ENCODE data around the gene OVCH2. TPM values are rescaled to one million over a fixed set of nuclear protein-coding genes. Genes with fewer than 3 reads are reported as not detected.
A peak's percentile ranks its signal among the peaks of the same experiment; 100 is the strongest.

OVCH2 gene
- total RNA-seq, 1 experiment from 2014 or later, result 0.79 TPM

GRCh38 chr11:7668464-7668863 is 37.8 kb downstream of the OVCH2 start:
- no peak overlapping the region for H3K4me3 Mint-ChIP-seq (ENCODE audit: unreplicated experiment)
- intact Hi-C loops (cut with micrococcal nuclease), result no loop called here
- no peaks in the 10 kb centered on the region for H3K4me1 Mint-ChIP-seq (ENCODE audit: insufficient read depth, unreplicated experiment)
- no TSS peak for BruUV-seq (replicated peaks)
- no peak for TF ChIP-seq CTCF (IDR thresholded peaks at IDR 0.05; ENCODE audit: unreplicated experiment)
- no peaks in the 10 kb centered on the region for H3K27me3 Mint-ChIP-seq (ENCODE audit: insufficient read depth, unreplicated experiment)
- no peak for DNase-seq (ENCODE audit: unreplicated experiment)
- ChIA-PET CTCF (interaction anchor here (0.5 to 10.2 kb wide), 8 partner anchors 12 to 816 kb away, joined by 3 to 182 read pairs (median 14); no protein-coding TSS in a partner anchor), POLR2A (no interaction called here)
- H3K36me3 Mint-ChIP-seq (ENCODE audit: insufficient read depth, unreplicated experiment), result no peaks in the 10 kb centered on the region
- H3K9me3 Mint-ChIP-seq (ENCODE audit: unreplicated experiment), result no peaks in the 10 kb centered on the region
- H3K27ac Mint-ChIP-seq (ENCODE audit: low read depth, unreplicated experiment), result no peak overlapping the region

DNA sequence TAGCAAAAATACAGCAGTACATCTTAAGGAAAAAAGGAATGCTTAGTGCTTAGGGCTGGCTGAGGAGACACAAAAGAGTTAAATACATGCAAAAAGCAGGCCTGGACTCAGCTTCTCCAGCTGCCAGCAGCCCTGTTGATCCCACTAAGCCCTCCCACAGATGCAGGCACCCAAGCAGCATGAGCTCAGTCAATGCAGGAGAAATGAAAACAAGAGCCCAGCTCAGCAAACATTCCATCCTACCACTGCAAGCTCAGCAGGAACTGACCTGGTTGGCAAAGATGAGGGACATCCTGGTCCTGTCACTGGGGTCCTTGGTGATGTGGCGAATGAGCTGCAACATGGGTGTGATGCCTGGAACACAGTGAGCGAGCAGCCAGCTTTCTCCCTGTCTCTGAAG is 38.8 kb downstream of the OVCH2 start:
- DNase-seq (ENCODE audit: unreplicated experiment), result no peak
- intact Hi-C loops (cut with micrococcal nuclease), result no loop called here
- no peak for TF ChIP-seq CTCF (IDR thresholded peaks at IDR 0.05; ENCODE audit: unreplicated experiment)
- no peak overlapping the region for H3K4me3 Mint-ChIP-seq (ENCODE audit: unreplicated experiment)
- no peaks in the 10 kb centered on the region for H3K4me1 Mint-ChIP-seq (ENCODE audit: insufficient read depth, unreplicated experiment)
- CTCF ChIA-PET, result interaction anchor here (0.6 to 10.2 kb wide), 9 partner anchors 10 to 570 kb away, joined by 3 to 182 read pairs (median 24); no protein-coding TSS in a partner anchor
- peaks cover 6% of the 10 kb centered on the region for H3K36me3 Mint-ChIP-seq (ENCODE audit: insufficient read depth, unreplicated experiment)
- no peak overlapping the region for H3K27ac Mint-ChIP-seq (ENCODE audit: low read depth, unreplicated experiment)
- BruUV-seq (replicated peaks), result no TSS peak
- no peaks in the 10 kb centered on the region for H3K27me3 Mint-ChIP-seq (ENCODE audit: insufficient read depth, unreplicated experiment)
- POLR2A ChIA-PET, result no interaction called here
- H3K9me3 Mint-ChIP-seq (ENCODE audit: unreplicated experiment), result no peaks in the 10 kb centered on the region

DNA sequence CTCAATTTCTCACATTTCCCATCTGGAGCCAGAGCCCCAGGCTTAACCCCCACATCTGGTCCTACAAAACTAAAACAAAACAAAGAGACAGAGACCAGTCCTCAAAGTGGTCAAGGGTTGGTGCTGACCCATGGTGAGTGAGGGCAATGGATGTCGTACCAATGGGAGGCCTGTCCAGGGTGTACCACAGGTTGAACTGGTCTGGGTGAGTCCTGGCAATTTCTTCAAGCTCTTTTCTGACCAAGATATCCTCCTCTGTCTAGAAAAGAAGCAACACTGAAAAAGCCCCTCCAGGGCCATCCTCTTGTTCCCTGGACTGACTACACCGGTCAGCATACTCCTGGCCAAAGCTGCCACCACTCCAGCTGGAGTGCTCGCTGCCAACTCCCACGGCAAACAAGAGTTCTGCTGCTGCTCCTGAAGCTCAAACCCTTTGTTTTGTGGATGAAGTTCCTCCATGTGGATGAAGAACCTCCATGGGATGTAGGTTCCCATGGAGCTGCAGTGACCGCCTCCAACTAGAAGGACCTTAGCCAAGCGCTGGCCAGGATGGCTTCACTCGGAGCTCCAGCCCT is 39.9 kb downstream of the OVCH2 start:
- POLR2A ChIA-PET, result interaction anchor here (1.2 kb wide), 1 partner anchor 23 kb away, joined by 3 read pairs; no protein-coding TSS in a partner anchor
- CTCF ChIA-PET, result interaction anchor here (0.5 to 10.2 kb wide), 31 partner anchors 9 to 1447 kb away, joined by 3 to 182 read pairs (median 5); partner anchors contain the start of gene PPFIBP2
- Mint-ChIP-seq H3K27me3 (ENCODE audit: insufficient read depth, unreplicated experiment) (no peaks in the 10 kb centered on the region), H3K9me3 (ENCODE audit: unreplicated experiment) (no peaks in the 10 kb centered on the region), H3K4me3 (ENCODE audit: unreplicated experiment) (no peak overlapping the region), H3K4me1 (ENCODE audit: insufficient read depth, unreplicated experiment) (no peaks in the 10 kb centered on the region), H3K27ac (ENCODE audit: low read depth, unreplicated experiment) (no peak overlapping the region), H3K36me3 (ENCODE audit: insufficient read depth, unreplicated experiment) (peaks cover 7% of the 10 kb centered on the region)
- BruUV-seq (replicated peaks), result no TSS peak
- intact Hi-C loops (cut with micrococcal nuclease), result no loop called here
- TF ChIP-seq CTCF (IDR thresholded peaks at IDR 0.05; ENCODE audit: unreplicated experiment), result no peak
- no peak for DNase-seq (ENCODE audit: unreplicated experiment)

- H3K27ac Mint-ChIP-seq (ENCODE audit: low read depth, unreplicated experiment), result no peak overlapping the region
- no peaks in the 10 kb centered on the region for H3K9me3 Mint-ChIP-seq (ENCODE audit: unreplicated experiment)
- ChIA-PET POLR2A (interaction anchor here (1.1 to 1.2 kb wide), 2 partner anchors 22 to 152 kb away, joined by 3 to 5 read pairs; partner anchors contain the start of gene PPFIBP2), CTCF (interaction anchor here (0.5 to 10.2 kb wide), 61 partner anchors 9 to 1000 kb away, joined by 3 to 182 read pairs (median 4); partner anchors contain the start of genes EIF3F and PPFIBP2)
- no peaks in the 10 kb centered on the region for H3K27me3 Mint-ChIP-seq (ENCODE audit: insufficient read depth, unreplicated experiment)
- H3K4me3 Mint-ChIP-seq (ENCODE audit: unreplicated experiment), result no peak overlapping the region
- intact Hi-C loops (cut with micrococcal nuclease), result loop anchor here (1.0 to 2.0 kb wide), 5 partner anchors 23 to 567 kb away; partner anchors contain the start of gene PPFIBP2
- H3K36me3 Mint-ChIP-seq (ENCODE audit: insufficient read depth, unreplicated experiment), result peaks cover 7% of the 10 kb centered on the region
- TF ChIP-seq CTCF (IDR thresholded peaks at IDR 0.05; ENCODE audit: unreplicated experiment), result peak; percentile 97
- H3K4me1 Mint-ChIP-seq (ENCODE audit: insufficient read depth, unreplicated experiment), result no peaks in the 10 kb centered on the region
- no TSS peak for BruUV-seq (replicated peaks)
- peak; percentile 81 for DNase-seq (ENCODE audit: unreplicated experiment)
Measured at GRCh38 chr11:7665473-7666291, 40.6 kb downstream of the OVCH2 start.
